GM18867 (cell line): ENCODE data around the gene KDM5B.
"Not testable (repeated sequence)": the region's sequence is repeated elsewhere in the genome, so short reads cannot be mapped to it uniquely, and the experiment has no call there.

Experiments used
- ATAC-seq: cut with Tn5 transposase; IDR thresholded peaks from one replicate; pipeline ENCODE4 v1.9.1; 2021; ENCODE audit warnings: mild to moderate bottlenecking, moderate library complexity; ENCODE audit not compliant: unreplicated experiment

KDM5B gene

DNA sequence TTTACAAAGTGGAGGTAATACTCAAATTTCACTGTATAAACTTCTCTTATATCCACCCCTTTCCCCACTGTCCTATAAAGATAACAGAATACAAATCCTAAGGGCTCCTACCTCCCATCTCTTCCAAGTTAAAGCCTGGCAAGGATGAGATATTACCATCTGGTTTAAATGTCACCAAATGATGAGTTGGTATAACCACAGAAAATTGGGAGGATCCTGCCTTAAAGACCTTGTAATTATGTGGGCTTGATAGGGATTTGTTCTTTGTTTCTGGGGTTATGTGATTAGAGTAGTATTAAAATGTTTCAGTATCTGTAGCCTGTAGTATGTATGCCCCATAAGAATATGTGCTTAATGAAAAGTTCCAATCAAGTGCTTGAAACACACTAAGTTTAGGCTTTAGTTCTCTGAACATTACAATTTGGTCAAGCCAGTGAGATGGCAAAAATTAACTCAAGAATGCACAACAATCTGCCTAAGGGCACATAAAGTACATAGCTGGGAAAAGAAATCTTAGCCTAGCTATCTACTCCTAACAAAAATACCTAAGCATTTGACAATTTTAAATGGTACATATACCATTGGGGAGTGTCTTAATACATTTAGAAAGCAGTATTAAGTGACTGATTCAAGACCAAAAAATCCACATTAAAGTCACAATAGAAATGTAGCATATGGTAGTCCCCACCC is 14.0 kb downstream of the KDM5B start:
- ATAC-seq: no peak

DNA sequence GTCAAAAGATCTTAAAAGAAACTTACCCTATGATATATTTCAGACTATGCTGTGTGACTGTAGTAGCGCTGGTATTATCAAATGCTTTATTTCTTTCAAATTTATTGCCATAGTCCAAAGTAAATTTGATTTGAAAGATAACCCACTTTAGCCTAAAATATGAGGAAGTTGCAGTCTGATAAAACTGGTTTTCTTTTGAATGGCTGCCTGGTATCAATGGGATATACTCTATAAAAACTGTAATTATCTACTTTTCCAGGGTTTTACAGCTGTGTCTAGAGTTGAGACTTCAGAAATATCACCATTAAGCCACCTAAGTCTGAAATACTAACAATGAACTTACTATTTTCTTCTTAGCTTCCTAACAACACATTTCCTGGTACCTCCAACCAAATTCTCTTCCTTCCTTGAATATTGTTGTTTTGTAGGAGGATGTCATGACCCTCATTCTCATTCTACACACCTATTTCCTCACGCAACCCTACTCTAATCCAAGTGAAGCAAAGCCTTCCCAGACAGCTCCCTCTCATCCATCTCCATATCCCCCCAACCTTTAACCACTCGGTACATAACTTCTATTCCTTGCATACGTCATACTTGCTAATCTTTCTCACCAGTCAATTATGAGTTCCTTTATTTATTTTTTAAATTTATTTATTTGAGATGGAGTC is 17.0 kb downstream of the KDM5B start:
- no peak for ATAC-seq

DNA sequence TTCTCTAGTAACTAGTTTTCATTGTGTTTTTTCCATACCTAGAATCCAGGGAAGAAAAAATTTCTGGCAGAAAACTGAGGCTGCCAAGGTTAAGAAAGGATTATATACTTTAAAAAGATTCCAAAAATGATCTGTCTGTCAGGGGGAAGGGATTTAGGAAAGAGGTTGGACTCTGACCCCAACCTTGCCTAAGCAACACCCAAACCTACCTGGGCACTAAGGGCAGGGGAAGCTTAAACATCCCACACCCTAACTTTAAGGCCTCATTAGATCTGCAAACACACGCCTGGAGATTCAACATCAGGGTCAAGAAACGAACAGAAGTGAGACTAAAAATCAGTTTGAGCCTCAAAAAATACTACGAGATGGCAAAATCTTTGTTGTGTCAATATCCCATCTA is 19.4 kb downstream of the KDM5B start:
- ATAC-seq: no peak

DNA sequence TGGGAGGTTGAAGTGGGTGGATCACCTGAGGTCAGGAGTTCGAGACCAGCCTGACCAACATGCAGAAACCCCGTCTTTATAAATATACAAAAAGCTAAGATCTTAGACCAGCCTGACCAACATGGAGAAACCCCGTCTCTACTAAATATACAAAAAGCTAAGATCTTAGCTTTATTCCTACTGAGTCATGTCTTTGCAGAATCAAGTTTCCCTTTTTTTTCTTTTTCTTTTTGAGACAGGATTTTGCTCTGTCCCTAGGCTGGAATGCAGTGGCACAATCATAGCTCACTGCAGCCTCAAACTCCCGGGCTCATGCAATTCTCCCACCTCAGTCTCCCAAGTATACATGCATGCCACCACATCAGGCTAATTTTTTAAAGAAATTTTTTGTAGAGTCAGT is 21.4 kb downstream of the KDM5B start:
- ATAC-seq: no peak

- no peak for ATAC-seq
These were observed 27.0 kb downstream of the KDM5B start for GRCh38 chr1:202781180-202781579.

- no peak for ATAC-seq
These were observed 38.1 kb downstream of the KDM5B start for GRCh38 chr1:202770135-202770534.

DNA sequence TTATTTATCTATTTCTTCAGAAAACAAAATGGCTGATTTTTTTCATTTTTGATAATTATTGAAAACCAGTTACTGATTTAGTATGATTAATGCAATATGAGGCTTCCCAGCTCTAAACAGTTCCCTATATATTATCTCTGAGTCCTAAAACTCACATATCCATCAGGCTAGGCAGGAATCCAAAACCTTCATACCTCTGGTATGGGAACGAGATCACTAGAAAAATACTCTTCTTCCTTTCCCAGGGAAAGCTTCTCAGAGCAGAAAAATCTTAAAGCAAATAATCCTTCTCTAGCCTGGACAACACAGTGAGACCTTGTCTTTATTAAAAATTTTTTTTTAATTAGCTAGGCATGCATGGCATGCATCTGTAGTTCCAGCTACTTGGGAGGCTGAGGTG is 42.5 kb downstream of the KDM5B start:
- ATAC-seq: no peak

DNA sequence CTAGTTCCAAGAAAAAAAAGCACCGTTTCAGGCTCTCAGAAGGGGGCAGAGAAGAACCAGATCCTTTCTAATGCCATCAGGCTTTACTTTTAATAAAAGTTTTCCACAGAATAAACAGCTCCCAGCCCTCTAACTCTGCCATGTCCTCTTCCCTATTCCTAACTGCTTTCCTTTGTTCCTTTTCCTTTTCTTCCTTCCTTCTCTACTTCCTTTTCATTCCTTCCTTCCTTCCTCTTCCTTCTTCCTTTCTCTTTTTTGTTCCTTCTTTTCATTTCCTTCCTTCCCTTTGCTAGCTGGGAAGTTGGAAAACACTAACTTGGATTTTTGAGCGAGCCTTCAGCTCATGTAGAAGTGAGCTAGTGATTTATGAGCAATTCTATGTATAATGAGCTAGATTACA is 46.2 kb downstream of the KDM5B start:
- ATAC-seq: no peak

- no peak for ATAC-seq
These were observed 47.6 kb downstream of the KDM5B start for GRCh38 chr1:202760589-202760988.

DNA sequence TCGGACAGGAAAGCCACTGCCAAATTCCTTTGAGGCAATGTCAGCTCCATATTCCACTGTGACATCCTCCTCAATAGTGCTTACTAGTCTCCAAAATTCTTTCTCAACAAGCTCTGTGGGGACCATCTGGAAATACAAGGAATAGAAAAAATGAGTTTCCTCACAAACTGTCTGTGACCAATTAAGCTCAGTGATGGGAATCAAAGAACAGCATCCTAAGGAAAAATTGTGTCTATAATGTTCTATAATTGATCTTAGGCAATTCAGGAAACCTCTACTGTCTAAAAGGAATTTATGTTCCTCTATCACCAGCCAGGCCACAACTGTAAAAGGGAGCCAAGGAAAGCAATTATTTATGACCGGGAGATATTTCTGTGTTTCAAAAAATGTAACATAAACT is 51.8 kb downstream of the KDM5B start:
- no peak for ATAC-seq

DNA sequence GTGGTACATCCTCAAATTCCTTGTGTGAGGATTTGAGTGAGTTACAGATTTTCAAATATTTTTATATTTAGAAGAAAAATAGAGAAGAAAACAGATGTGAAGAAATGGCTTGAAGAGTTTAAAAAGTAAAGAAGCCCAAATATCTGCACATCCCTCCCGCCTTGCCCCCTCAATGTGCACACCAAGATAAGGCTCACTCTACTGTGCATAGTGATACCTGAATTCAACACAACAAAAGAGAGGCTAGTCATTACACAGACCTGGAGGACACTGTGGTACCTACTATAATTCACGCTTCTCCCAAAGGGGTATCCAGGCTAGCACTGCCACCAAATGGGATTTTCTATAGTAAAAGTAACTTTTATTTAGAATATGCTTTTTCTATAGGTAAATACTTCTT is 53.9 kb downstream of the KDM5B start:
- no peak for ATAC-seq

DNA sequence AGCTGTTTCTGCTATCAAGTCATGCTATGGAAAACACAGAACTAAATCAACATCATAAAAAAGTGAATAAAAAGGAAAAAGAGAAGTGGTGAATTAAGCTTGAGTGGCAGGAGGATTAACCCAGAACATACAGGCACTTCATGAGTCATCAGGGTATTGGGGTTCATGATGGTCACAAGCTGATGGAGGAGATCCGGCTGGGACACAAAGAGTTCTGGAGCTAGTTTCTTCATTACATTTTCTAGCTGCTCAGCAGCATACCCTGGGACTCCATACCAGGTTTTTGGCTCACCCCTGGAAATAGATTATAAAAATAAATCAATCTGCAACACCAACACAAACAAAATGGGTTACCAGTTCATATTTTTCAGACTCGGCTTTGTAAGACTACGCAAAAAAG is 55.4 kb downstream of the KDM5B start:
- no peak for ATAC-seq

DNA sequence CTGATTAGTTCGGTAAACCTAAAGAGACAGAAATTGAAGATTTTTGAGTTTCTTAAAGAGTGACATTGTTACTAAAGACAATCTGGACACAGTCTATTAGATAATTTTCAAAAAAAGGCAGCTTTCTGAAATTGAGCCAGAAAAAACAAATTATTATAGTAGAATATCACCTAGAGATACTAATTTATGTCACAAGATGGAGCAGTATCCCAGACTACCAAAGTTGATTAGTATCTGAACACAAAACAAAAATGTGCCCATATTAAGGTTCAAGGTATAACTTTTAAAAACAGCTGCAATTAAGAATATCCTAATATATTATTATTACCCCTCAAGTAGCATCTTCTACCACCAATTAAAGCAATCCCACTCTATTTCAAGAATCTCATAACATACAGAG is 57.5 kb downstream of the KDM5B start:
- ATAC-seq: no peak

GRCh38 chr1:202750024-202750423 is 58.2 kb downstream of the KDM5B start:
- ATAC-seq: no peak

GRCh38 chr1:202745323-202745888 is 62.8 kb downstream of the KDM5B start:
- ATAC-seq: no peak

DNA sequence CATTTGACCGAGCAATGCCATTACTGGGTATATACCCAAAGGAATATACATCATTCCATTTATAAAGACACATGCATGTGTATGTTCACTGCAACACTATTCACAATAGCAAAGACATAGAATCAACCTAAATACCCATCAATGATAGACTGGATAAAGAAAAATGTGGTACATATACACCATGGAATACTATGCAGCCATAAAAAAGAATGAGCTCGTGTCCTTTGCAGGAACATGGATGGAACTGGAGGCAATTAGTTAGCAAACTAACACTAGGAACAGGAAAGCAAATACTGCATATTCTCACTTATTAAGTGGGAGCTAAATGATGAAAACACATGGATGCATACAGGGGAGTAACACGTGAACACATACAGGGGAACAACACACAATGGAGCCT is 63.5 kb downstream of the KDM5B start:
- not testable (repeated sequence) for ATAC-seq

DNA sequence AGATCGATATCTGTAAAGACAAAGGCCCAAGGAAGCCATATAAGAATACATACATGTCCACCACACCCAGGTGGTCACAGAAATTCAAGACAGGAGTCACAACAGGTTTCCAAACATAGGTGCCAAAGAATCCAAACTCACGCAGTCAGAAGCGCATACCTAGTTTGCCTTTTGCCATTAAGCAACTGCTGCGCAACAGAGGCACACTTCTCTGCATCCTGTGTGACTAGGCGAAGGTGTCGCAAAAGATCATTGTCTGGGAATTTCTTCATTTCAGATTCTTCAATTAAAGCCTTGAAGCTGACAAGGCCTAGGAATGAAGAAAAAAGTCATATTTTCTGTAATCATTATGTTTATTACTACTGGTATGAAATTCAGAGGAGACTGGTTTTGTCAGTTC is 65.7 kb downstream of the KDM5B start:
- no peak for ATAC-seq

GRCh38 chr1:202733251-202733650 is 75.0 kb downstream of the KDM5B start:
- ATAC-seq: no peak

GRCh38 chr1:202728951-202729350 is 79.3 kb downstream of the KDM5B start:
- no peak for ATAC-seq

DNA sequence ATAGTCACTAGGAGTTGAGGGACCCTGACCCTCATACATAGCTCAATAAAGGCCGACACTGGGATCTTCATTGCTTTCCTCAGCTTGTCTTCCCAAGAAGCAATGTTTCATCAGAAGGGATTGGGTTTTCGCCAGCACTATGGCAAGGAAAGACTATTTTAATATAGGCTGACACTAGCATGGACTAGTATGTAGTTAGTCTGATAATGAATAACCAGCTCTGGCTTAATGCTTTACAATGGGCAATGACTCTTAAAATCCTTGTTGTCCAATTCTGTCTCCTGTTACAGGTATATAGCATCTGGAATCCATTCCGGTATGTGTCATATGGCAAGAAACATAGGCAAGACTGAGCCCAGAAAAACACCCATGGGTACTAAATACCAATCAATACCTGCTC is 82.7 kb downstream of the KDM5B start:
- ATAC-seq: no peak

- ATAC-seq: no peak
These were observed 84.5 kb downstream of the KDM5B start for GRCh38 chr1:202723708-202724107.

- not testable (repeated sequence) for ATAC-seq
These were observed 85.2 kb downstream of the KDM5B start for GRCh38 chr1:202723046-202723445.
